Measurements from ENCODE around the gene CLCN4. TPM values are rescaled to one million over a fixed set of nuclear protein-coding genes. Genes with fewer than 3 reads are reported as not detected.
A peak's percentile ranks its signal among the peaks of the same experiment; 100 is the strongest.

CLCN4 gene
- total RNA-seq, 1 donor from 2014 or later, result 26.7 TPM

DNA sequence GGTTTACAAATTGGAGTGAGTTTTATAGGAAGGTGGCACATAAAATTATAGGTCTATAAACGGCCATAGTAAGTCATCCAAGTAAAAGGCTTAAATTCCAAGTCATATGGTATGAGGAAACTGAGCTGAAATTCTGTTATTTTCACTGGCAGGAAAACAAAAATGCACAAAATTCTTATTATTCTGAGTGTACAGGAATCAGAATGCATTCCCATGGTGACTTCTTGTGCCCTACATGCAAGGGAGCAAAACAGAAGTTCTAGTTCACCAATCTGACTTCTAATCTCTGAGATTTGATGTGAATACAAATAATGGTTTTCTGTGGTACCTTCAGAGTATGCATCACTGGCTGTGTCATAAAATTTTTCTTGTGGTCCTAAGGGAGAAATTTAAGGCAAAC is 102.9 kb downstream of the CLCN4 start:
- ATAC-seq, result no peak
- intact Hi-C loops (cut with DNase I), result no loop called here
- no peak for DNase-seq (ENCODE audit: missing footprints)

DNA sequence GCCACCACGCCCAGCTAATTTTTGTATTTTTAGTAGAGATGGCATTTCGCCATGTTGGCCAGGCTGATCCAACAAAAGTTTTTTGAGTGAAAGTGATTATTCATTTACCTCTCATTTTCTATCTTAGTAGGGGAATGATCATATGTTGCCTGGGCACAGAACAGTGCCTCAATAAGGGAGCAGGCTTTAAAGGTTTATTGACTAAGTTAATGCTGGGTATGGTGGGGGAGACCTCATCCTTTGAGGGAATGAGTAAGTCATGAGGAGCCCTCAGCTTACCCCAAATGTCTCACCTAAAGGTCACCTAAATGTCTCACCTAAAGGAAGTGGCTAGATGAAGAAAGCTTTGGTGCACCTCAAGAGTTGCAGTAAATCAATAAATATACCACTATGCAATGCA is 109.0 kb downstream of the CLCN4 start:
- intact Hi-C loops (cut with DNase I), result no loop called here
- no peak for DNase-seq (ENCODE audit: missing footprints)

DNA sequence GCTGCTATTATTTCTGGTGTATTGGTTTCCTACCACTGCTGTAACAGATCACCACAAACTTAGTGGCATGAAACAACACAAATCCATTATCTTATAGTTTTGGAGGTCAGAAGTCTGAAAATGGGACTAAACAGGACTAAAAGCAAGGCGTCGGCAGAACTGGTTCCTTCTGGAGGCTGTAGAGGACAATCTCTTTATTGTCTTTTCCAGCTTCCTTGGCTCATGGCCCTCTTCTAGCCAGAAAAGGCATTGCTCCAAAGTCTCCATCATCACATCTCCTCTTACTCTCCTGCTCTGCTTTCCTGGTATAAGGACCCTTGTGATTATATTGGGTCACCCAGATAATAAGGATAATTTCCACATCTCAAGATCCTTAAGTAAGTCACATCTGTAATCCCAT is 121.9 kb downstream of the CLCN4 start:
- no peak for ATAC-seq
- no peak for DNase-seq (ENCODE audit: missing footprints)
- intact Hi-C loops (cut with DNase I), result no loop called here

More for the DNA sequence above, 109.0 kb downstream of the CLCN4 start:
- ATAC-seq, result no peak

DNA sequence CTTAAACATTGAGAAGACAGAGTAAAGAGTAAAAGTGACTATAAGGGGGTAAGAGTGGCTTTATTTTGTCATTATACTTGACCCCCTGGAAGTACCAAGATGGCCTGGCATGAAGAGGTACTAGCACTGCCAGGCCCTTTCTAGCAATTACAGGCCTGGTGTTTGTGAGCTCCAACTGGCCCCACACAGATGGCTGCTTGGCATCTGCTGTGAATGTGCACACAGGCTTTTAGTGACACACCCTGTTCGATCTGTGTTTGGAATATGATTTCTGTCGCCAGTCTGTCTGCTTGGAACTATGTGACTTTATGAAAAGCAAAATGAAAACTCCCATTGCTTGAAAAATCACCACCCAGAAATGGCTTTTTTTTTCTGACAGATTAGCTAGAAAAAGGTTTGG is 123.3 kb downstream of the CLCN4 start:
- intact Hi-C loops (cut with DNase I), result no loop called here
- DNase-seq (ENCODE audit: missing footprints) (no peak), ATAC-seq (no peak)

DNA sequence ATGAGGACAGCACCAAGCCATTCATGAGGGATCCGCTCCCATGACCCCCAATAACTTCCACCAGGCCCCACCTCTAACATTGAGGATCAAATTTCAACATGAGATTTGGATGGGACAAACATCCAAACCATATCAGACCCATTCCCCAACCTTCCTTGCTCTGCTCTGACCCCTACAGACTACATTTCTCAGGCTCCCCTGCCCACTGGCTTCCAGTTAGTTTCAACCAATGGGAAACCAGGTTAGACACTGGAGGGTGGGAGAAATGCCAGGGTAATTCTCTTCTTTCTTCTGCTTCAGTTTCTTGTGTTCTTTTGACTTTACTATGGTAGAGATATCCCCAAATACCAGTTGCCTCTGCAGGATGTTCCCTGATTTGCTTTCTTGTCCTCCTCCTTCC is 125.7 kb downstream of the CLCN4 start:
- DNase-seq (ENCODE audit: missing footprints) (no peak), ATAC-seq (no peak)
- intact Hi-C loops (cut with DNase I), result no loop called here

DNA sequence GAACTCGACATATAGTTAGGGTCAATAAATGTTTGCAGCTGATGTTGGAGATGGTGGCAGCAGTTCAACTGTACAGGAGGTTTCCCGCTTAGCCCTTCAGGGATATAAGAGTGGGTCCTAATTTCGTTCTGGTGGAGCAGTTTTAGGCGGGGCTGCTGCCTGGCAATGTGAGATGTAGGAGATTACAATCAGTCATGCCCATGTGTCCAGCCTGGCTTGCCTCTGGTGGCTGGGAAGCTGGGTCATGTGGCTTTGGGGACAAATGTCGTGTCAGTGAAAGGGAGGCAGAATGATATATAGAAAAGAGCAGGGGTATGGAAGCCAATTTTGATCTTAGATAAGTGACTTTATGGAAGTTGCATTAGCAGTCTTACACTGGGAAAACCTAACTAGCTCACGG is 129.4 kb downstream of the CLCN4 start:
- DNase-seq (ENCODE audit: missing footprints) (peak; percentile 31), ATAC-seq (no peak)
- intact Hi-C loops (cut with DNase I), result no loop called here

Other genes with a start within 250 kb of the CLCN4 start
- gene CLDN34, start 189.6 kb upstream of the CLCN4 start, total RNA-seq, result not detected

All from Right ventricle myocardium inferior (tissue), 1 donor.